Activated CD4-positive, alpha-beta T cell treated with anti-CD3 and anti-CD28 coated beads for 36 hours (primary cell): ENCODE measurements around the gene SLC25A17. TPM values are rescaled to one million over a fixed set of nuclear protein-coding genes. Genes with fewer than 3 reads are reported as not detected.
"Not testable (repeated sequence)": the region's sequence is repeated elsewhere in the genome, so short reads cannot be mapped to it uniquely, and the experiment has no call there.

Experiments
- ATAC-seq: fragments of 200-7000 bp; cut with Tn5 transposase; one replicate; pipeline ENCODE4 v1.10.0; 2021; ENCODE audit warnings: mild to moderate bottlenecking, moderate library complexity
- CTCF ChIA-PET: fragments of 350-600 bp; sonication (Branson Sonifier 250); formaldehyde crosslinking; loops from one replicate; lab custom pipeline; 2021; ENCODE audit warnings: antibody characterized with exemption; lab: Charles Lee
- POLR2A ChIA-PET: fragments of 350-600 bp; sonication (Branson Sonifier 250); formaldehyde crosslinking; loops from one replicate; lab custom pipeline; 2021; ENCODE audit warnings: antibody characterized with exemption, inconsistent platforms; lab: Charles Lee
- DNase-seq: peaks from one replicate; pipeline ENCODE4 v3.0.0-alpha.2; 2020
- H3K27ac Mint-ChIP-seq: one replicate; pipeline ENCODE4 v1.8.0; 2021; ENCODE audit warnings: mixed read lengths
- H3K27me3 Mint-ChIP-seq: one replicate; pipeline ENCODE4 v1.8.0; 2021; ENCODE audit warnings: mixed read lengths
- H3K36me3 Mint-ChIP-seq: one replicate; pipeline ENCODE4 v1.8.0; 2021; ENCODE audit warnings: low read depth, mixed read lengths
- H3K4me1 Mint-ChIP-seq: one replicate; pipeline ENCODE4 v1.8.0; 2021; ENCODE audit warnings: mixed read lengths
- H3K4me3 Mint-ChIP-seq: one replicate; pipeline ENCODE4 v1.8.0; 2021; ENCODE audit warnings: mild to moderate bottlenecking, moderate library complexity, mixed read lengths
- H3K9me3 Mint-ChIP-seq: one replicate; pipeline ENCODE4 v1.8.0; 2021; ENCODE audit warnings: low read depth, mixed read lengths
- intact Hi-C, 2 experiments: fragments of 100-400 bp; cut with DNase I in 1 of 2; cut with micrococcal nuclease in 1 of 2; formaldehyde crosslinking; loops; one replicate each; pipeline versions ENCODE4 v1.14.2 to v1.15.1; 2022 to 2024; cut with DNase I, micrococcal nuclease
- total RNA-seq, 2 experiments: library from RNA; stranded (reverse); gene quantifications; one replicate each; pipeline ENCODE4 v1.2.3, GENCODE V29; 2021

SLC25A17 gene
- total RNA-seq, 2 experiments from 2014 or later, result 23.3 to 29.7 TPM

DNA sequence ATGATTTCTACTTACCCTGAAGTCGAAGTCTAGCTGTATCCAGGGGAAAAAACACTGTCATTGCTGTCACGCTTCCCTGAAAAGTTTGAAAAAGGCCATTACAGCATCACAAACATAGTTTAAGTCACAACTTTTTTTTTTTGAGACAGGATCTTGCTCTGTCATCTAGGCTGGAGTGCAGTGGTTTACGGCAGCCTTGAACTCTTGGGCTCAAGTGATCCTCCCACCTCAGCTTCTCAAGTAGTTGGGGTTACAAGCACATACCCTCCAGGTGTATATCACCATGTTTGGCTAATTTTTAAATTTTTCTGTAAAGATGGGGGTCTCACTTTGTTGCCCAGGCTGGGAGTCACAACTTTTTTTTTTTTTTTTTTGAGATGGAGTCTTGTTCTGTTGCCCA, 20.1 kb downstream of the SLC25A17 start:
- ChIA-PET POLR2A (no interaction called here), CTCF (interaction anchor here (1.4 kb wide), 2 partner anchors 95 to 116 kb away, joined by 3 read pairs; no protein-coding TSS in a partner anchor)
- no peaks in the 10 kb centered on the region for H3K27me3 Mint-ChIP-seq
- no peak for DNase-seq
- no peaks in the 10 kb centered on the region for H3K9me3 Mint-ChIP-seq
- peaks cover 9% of the 10 kb centered on the region for H3K36me3 Mint-ChIP-seq
- H3K4me3 Mint-ChIP-seq, result no peak overlapping the region
- H3K4me1 Mint-ChIP-seq, result no peaks in the 10 kb centered on the region
- H3K27ac Mint-ChIP-seq, result no peak overlapping the region
- no peak for ATAC-seq
- intact Hi-C loops, result no loop called here

DNA sequence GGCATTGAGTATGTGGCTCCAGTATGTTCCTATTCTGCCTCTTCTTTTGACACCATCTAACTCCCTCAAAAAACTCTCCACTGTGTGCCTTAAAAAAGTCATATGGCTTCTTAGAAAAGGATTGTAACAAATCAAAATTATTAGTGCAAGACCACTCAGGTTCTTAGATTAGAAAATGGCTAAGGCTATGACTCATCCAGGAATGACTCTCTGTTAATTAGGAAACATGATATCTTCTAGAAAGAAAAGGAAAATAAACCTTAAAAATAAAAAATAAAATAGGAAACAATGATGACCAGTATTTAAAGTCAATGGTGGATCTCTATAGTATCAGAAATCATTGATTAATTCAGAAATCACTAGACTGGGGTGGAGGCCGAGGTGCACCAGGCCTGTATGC, 21.7 kb downstream of the SLC25A17 start:
- no peak overlapping the region for H3K4me3 Mint-ChIP-seq
- H3K4me1 Mint-ChIP-seq, result peaks cover 4% of the 10 kb centered on the region
- ChIA-PET CTCF (interaction anchor here (0.7 kb wide), 1 partner anchor 98 kb away, joined by 3 read pairs; no protein-coding TSS in a partner anchor), POLR2A (no interaction called here)
- DNase-seq, result no peak
- peaks cover 18% of the 10 kb centered on the region for H3K36me3 Mint-ChIP-seq
- intact Hi-C loops, result no loop called here
- no peaks in the 10 kb centered on the region for H3K27me3 Mint-ChIP-seq
- no peaks in the 10 kb centered on the region for H3K9me3 Mint-ChIP-seq
- no peak for ATAC-seq
- H3K27ac Mint-ChIP-seq, result no peak overlapping the region

DNA sequence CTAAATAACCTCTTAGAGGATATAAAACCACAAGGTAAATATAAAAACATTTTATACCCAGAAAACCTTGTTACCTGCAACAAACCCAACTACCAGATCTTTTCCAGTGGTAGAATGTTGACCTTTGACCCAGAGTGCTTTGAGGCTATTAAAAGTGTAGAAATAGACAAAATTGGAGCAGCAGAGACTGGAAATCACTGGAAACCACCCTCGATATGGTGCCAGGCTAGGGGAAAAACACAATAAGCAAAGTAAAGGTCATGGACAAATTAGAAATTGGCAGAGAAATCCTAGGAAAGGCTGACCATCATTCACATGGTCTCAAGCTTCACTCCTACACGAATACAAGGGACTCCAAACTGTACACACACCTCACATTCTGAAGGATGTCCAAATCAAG, 26.7 kb downstream of the SLC25A17 start:
- CTCF ChIA-PET, result no interaction called here
- no peak for DNase-seq
- H3K4me1 Mint-ChIP-seq, result peaks cover 10% of the 10 kb centered on the region
- no peak overlapping the region for H3K4me3 Mint-ChIP-seq
- H3K27me3 Mint-ChIP-seq, result no peaks in the 10 kb centered on the region
- POLR2A ChIA-PET, result no interaction called here
- ATAC-seq, result no peak
- H3K27ac Mint-ChIP-seq, result no peak overlapping the region
- no peaks in the 10 kb centered on the region for H3K9me3 Mint-ChIP-seq
- intact Hi-C loops, result no loop called here
- H3K36me3 Mint-ChIP-seq, result peaks cover 32% of the 10 kb centered on the region

DNA sequence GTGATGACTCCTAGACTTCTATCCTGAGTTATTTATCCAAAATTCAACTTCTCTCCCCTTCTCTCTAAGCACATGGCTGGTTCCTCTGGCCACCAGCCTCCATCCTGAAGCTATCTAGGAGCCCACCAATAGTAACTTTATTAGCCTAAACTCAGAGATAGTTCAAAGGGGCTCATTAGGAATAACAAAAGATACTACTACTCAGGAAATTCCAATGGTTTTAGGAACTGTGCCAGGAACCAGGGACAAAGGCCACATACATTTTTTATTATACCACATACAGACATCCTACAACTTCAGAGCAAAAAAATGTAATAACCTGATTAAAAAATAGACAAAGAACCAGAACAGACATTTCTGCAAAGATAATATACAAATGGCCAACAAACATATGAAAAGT, 27.9 kb downstream of the SLC25A17 start:
- H3K27ac Mint-ChIP-seq, result no peak overlapping the region
- no peaks in the 10 kb centered on the region for H3K9me3 Mint-ChIP-seq
- ChIA-PET CTCF (interaction anchor here (0.7 kb wide), 1 partner anchor 736 kb away, joined by 3 read pairs; no protein-coding TSS in a partner anchor), POLR2A (no interaction called here)
- intact Hi-C loops, result no loop called here
- peaks cover 38% of the 10 kb centered on the region for H3K36me3 Mint-ChIP-seq
- DNase-seq (no peak), ATAC-seq (no peak)
- H3K4me1 Mint-ChIP-seq, result peaks cover 10% of the 10 kb centered on the region
- no peak overlapping the region for H3K4me3 Mint-ChIP-seq
- no peaks in the 10 kb centered on the region for H3K27me3 Mint-ChIP-seq

DNA sequence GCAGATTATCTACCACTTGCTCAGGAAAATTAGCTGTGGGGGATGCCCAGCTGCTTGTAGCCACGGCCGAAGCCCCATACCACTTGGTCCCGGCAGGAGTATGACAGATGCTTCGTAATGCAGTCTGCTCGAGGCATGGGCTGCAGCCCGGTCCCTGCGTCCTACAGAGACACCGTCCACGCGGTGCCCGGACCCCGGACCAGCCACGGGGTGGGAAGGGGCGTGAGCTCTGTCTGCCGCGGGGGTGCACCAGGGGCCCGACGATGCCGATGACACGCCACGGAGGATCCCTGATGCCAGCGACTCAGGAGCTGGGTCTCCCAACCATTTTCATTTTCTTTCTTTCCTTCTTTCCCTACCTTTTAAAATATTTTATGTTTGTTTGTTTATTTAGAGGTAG, 30.0 kb downstream of the SLC25A17 start:
- H3K4me1 Mint-ChIP-seq, result peaks cover 10% of the 10 kb centered on the region
- POLR2A ChIA-PET, result no interaction called here

DNA sequence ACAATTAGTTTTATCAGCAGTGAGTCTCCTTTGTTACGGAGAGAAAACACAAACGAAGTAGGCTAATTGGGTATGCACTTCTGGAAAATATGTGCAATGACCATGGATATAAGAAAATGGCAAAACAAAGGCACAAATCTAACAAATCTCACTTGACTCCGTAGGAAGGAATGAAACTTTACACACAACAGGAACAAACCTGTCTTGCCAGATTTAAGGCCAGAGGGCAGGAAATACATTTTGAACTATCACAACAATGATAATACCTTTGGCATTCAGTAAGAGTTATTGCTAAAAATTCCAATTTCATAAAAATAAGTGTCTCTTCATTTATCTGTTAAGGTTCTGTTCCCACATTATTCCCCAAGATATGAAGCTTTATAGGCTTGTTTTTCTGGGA, 36.6 kb downstream of the SLC25A17 start:
- ChIA-PET CTCF (interaction anchor here (0.6 to 1.7 kb wide), 3 partner anchors 14 to 294 kb away, joined by 3 to 4 read pairs (median 3); no protein-coding TSS in a partner anchor), POLR2A (no interaction called here)
- Mint-ChIP-seq H3K27me3 (no peaks in the 10 kb centered on the region), H3K27ac (no peak overlapping the region), H3K36me3 (peaks cover 23% of the 10 kb centered on the region), H3K4me1 (no peaks in the 10 kb centered on the region), H3K4me3 (no peak overlapping the region), H3K9me3 (no peaks in the 10 kb centered on the region)
- ATAC-seq (no peak), DNase-seq (no peak)
- intact Hi-C loops, result no loop called here

More for the DNA sequence above, 30.0 kb downstream of the SLC25A17 start:
- intact Hi-C loops, result no loop called here
- Mint-ChIP-seq H3K27ac (no peak overlapping the region), H3K9me3 (no peaks in the 10 kb centered on the region), H3K27me3 (no peaks in the 10 kb centered on the region), H3K36me3 (peaks cover 38% of the 10 kb centered on the region), H3K4me3 (no peak overlapping the region)
- CTCF ChIA-PET, result interaction anchor here (0.6 kb wide), 1 partner anchor 308 kb away, joined by 3 read pairs; no protein-coding TSS in a partner anchor
- DNase-seq (no peak), ATAC-seq (no peak)

DNA sequence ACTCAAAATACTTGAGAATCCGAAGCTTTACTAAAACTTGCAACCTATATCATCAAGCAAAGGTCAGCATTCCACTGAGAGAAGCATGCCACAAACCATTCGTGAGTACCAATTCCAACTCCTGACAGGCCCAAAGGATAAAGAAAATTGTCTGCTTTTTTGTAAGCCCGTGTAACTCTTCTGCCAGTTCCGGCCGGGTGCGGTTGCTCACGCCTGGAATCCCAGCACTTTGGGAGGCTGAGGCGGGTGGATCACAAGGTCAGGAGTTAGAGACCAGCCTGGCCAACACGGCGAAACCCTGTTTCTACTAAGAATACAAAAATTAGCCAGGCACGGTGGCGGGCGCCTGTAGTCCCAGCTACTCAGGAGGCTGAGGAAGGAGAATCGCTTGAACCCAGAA, 37.4 kb downstream of the SLC25A17 start:
- ATAC-seq, H3K4me1 Mint-ChIP-seq, intact Hi-C loops, H3K4me3 Mint-ChIP-seq, DNase-seq, H3K9me3 Mint-ChIP-seq, H3K27ac Mint-ChIP-seq, H3K27me3 Mint-ChIP-seq: not testable (repeated sequence)
- CTCF ChIA-PET, result interaction anchor here (1.6 to 1.7 kb wide), 2 partner anchors 13 to 141 kb away, joined by 4 read pairs; no protein-coding TSS in a partner anchor
- H3K36me3 Mint-ChIP-seq, result peaks cover 23% of the 10 kb centered on the region
- POLR2A ChIA-PET, result interaction anchor here (0.7 kb wide), 1 partner anchor 344 kb away, joined by 3 read pairs; no protein-coding TSS in a partner anchor

DNA sequence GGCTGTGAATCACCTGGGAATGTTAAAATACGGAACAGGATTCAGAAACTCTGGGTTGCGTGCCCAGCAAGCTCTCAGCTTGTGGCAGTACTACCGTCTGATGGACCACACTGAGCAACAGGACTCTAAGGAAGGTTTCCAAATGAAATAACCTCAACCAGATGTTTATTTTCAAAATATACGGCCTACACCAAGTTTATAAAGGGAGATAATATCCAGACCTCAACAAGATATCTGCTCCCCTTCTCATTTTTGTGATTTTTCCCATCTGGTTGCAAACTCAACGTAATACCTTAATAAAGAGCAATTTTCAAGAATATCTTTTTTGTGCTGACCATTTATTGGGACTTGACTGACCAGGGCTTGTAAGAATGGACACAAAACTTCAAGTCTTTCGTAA, 49.4 kb downstream of the SLC25A17 start:
- DNase-seq (no peak), ATAC-seq (no peak)
- ChIA-PET POLR2A (interaction anchor here (0.6 kb wide), 1 partner anchor 133 kb away, joined by 3 read pairs; the partner anchor contains the start of gene MRTFA), CTCF (interaction anchor here (2.8 kb wide), 1 partner anchor 87 kb away, joined by 11 read pairs; no protein-coding TSS in a partner anchor)
- Mint-ChIP-seq H3K27ac (no peak overlapping the region), H3K27me3 (no peaks in the 10 kb centered on the region), H3K36me3 (peaks cover 28% of the 10 kb centered on the region), H3K4me3 (no peak overlapping the region), H3K4me1 (peaks cover 23% of the 10 kb centered on the region), H3K9me3 (no peaks in the 10 kb centered on the region)
- intact Hi-C loops, result loop anchor here in 1 of 2 experiments (2.0 kb wide), 1 partner anchor 129 kb away; no protein-coding TSS in a partner anchor

DNA sequence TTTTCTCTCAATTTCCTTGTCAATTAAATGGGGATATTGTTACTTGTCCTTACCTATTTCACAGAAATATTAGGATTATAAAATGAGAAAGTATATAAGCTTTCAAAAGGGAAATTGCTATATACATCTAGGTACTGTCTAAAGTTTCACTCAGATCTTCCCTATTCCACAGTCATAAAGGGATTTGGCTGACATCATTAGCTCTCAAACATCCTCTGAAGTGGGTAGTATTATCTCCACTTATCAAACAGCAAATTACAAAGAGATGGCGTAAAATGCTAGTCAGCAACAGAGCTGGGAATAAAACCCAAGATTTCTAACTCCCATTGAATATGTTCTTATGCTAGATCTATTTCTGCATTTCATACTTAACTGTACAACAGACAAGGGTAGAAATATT, 50.9 kb downstream of the SLC25A17 start:
- no peak for DNase-seq
- peak; percentile 73 for ATAC-seq
- CTCF ChIA-PET, result interaction anchor here (0.7 to 2.8 kb wide), 6 partner anchors 9 to 288 kb away, joined by 3 to 11 read pairs (median 4); no protein-coding TSS in a partner anchor
- H3K27ac Mint-ChIP-seq, result no peak overlapping the region
- H3K9me3 Mint-ChIP-seq, result no peaks in the 10 kb centered on the region
- no peak overlapping the region for H3K4me3 Mint-ChIP-seq
- H3K36me3 Mint-ChIP-seq, result peaks cover 21% of the 10 kb centered on the region
- H3K4me1 Mint-ChIP-seq, result peaks cover 23% of the 10 kb centered on the region
- POLR2A ChIA-PET, result interaction anchor here (0.6 to 0.8 kb wide), 3 partner anchors 85 to 815 kb away, joined by 3 to 4 read pairs (median 4); no protein-coding TSS in a partner anchor
- H3K27me3 Mint-ChIP-seq, result no peaks in the 10 kb centered on the region
- intact Hi-C loops, result loop anchor here in 1 of 2 experiments (2.0 kb wide), 1 partner anchor 131 kb away; no protein-coding TSS in a partner anchor

DNA sequence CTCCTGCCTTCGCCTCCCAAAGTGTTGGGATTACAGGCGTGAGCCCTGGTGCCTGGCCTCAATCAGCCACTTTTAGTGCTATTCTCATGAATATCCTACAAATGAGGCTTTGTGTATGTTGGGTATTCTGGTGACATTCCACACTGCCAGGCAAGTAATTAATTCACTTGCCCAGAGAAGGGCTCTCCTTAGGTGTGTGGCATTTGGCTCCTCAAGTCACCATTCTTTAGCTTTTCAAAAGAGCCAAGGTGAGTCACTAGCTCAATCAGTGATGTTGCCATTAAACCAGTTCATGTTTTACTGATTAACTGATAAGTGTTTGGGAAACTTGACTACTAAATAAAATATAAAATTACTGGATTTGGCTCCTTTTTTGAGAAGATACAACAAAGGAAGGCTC, 52.2 kb downstream of the SLC25A17 start:
- ChIA-PET POLR2A (no interaction called here), CTCF (interaction anchor here (2.8 kb wide), 1 partner anchor 84 kb away, joined by 11 read pairs; no protein-coding TSS in a partner anchor)

DNA sequence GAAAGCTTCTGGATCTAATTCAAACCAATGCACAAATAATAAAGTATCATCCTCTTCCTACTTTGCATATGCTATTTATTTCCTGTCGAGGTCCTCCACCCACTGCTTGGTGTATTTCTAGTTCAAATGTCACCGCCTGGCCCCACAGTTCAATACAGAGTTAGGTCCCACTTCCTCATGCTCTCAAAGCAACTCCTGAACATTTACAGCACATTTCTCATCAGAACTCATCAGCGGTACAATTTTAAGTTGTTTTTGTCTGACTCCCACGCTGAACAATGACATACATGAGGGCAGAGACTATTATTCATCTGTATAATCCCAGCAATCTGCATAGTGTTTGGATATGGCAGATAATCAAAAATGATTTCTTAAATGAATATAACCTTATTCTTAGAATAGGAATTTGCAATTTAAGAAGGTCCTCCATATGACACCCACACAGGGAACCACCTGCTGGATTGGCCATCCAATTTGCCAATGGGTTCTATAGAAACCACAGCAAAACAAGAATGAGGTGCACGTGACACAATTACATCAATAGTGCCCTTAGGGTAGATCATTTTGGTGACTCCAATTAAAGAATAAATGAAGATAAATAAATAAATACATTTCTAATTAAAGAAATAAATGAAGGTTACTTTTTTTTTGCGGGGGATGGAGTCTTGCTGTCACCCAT, 54.2 kb downstream of the SLC25A17 start:
- no peaks in the 10 kb centered on the region for H3K27me3 Mint-ChIP-seq
- peak overlapping the region; percentile 84 for H3K27ac Mint-ChIP-seq
- intact Hi-C loops, result loop anchor here in 1 of 2 experiments (5.0 kb wide), 1 partner anchor 328 kb away; no protein-coding TSS in a partner anchor
- DNase-seq, result peak; percentile 32
- CTCF ChIA-PET, result no interaction called here
- H3K9me3 Mint-ChIP-seq, result no peaks in the 10 kb centered on the region
- H3K4me3 Mint-ChIP-seq, result no peak overlapping the region
- peak; percentile 61 for ATAC-seq
- H3K4me1 Mint-ChIP-seq, result peaks cover 23% of the 10 kb centered on the region
- POLR2A ChIA-PET, result no interaction called here
- H3K36me3 Mint-ChIP-seq, result peaks cover 9% of the 10 kb centered on the region

More for the DNA sequence above, 52.2 kb downstream of the SLC25A17 start:
- Mint-ChIP-seq H3K27ac (no peak overlapping the region), H3K36me3 (peaks cover 21% of the 10 kb centered on the region), H3K4me1 (peaks cover 23% of the 10 kb centered on the region), H3K4me3 (no peak overlapping the region), H3K27me3 (no peaks in the 10 kb centered on the region), H3K9me3 (no peaks in the 10 kb centered on the region)
- DNase-seq, result no peak
- intact Hi-C loops, result no loop called here
- ATAC-seq, result no peak
